Measurements from ENCODE around the gene SRRM5. TPM values are rescaled to one million over a fixed set of nuclear protein-coding genes. Genes with fewer than 3 reads are reported as not detected.

Gene SRRM5
- total and polyA plus RNA-seq, 2 of the 4 experiments (the other 2 are of a cell fraction): 0.10 TPM; not detected in 1

GRCh38 chr19:43570174-43570791 lies 41.6 kb upstream of the SRRM5 start:
- no peaks in the 10 kb centered on the region for H3K9me3 ChIP-seq (ENCODE audit: control insufficient read depth, insufficient read depth, low read length)
- in situ Hi-C loops (cut with MboI; ENCODE audit: low sequenced_read_pairs): no loop called here
- H4K5ac ChIP-seq (ENCODE audit: low read depth, low read length): no peak overlapping the region
- 100% methylated on average over 2 of the region's 5 CpGs; no CpG with 5 or more reads in 1 of the 2 experiments for WGBS, 2 experiments (ENCODE audit: extremely low coverage in 2 of 2, insufficient read length in 1 of 2)
- no peak overlapping the region for H2BK120ac ChIP-seq (ENCODE audit: low read depth, low read length)
- no peak overlapping the region for H2AFZ ChIP-seq (replicated peaks; ENCODE audit: low read length, poor library complexity)
- H2AK9ac ChIP-seq (replicated peaks; ENCODE audit: low read depth, low read length, poor library complexity): no peak overlapping the region
- no peak overlapping the region for H2BK5ac ChIP-seq (ENCODE audit: low read depth, low read length, poor library complexity, severe bottlenecking)
- POLR2A ChIA-PET (ENCODE audit: unreplicated experiment): no interaction called here
- no peak overlapping the region for H2BK15ac ChIP-seq (ENCODE audit: low read depth, low read length)
- no peak overlapping the region for H3K23ac ChIP-seq (ENCODE audit: low read depth, low read length)
- no peak overlapping the region for H2BK20ac ChIP-seq (ENCODE audit: low read depth, low read length)
- H4K8ac ChIP-seq (ENCODE audit: low read depth in 2 of 2, low read length in 2 of 2): no peak overlapping the region
- dilution Hi-C loops (cut with HindIII; ENCODE audit: low sequenced_read_pairs, unreplicated experiment): no loop called here
- H3K18ac ChIP-seq (ENCODE audit: low read depth, low read length): no peak overlapping the region
- H3K9me1 ChIP-seq (ENCODE audit: insufficient read depth, low read length): peaks cover 6% of the 10 kb centered on the region; the same call in 1 of the 2 replicates
- TF ChIP-seq RCOR1 (IDR thresholded peaks at IDR 0.05; ENCODE audit: insufficient replicate concordance, low read length) (no peak), RFX5 (IDR thresholded peaks at IDR 0.05; ENCODE audit: low read depth, low read length) (no peak), USF2 (IDR thresholded peaks at IDR 0.05; ENCODE audit: low read depth, low read length) (no peak), POLR2A (IDR thresholded peaks at IDR 0.05; ENCODE audit: low read depth, low read length) (no peak), RAD21 (IDR thresholded peaks at IDR 0.05; ENCODE audit: low read length) (no peak), NFE2L2 (IDR thresholded peaks at IDR 0.05; ENCODE audit: low read depth, low read length) (no peak), SMC3 (IDR thresholded peaks at IDR 0.05; ENCODE audit: low read depth, low read length) (no peak), CHD1 (IDR thresholded peaks at IDR 0.05; ENCODE audit: low read depth, low read length) (no peak), CEBPB (IDR thresholded peaks at IDR 0.05; ENCODE audit: low read depth, low read length) (no peak), MAZ (IDR thresholded peaks at IDR 0.05; ENCODE audit: borderline replicate concordance, low read depth, low read length) (no peak), ELK1 (IDR thresholded peaks at IDR 0.05; ENCODE audit: borderline replicate concordance, low read depth, low read length) (no peak), MAFK (IDR thresholded peaks at IDR 0.05; ENCODE audit: low read depth, low read length) (no peak), FOS (IDR thresholded peaks at IDR 0.05; ENCODE audit: low read depth, low read length) (no peak), BHLHE40 (IDR thresholded peaks at IDR 0.05; ENCODE audit: low read depth, low read length) (no peak), CTCF (conservative IDR thresholded peaks at IDR 0.05; ENCODE audit: low read depth, low read length) (no peak), MXI1 (IDR thresholded peaks at IDR 0.05; ENCODE audit: borderline replicate concordance, low read depth, low read length) (no peak)
- no peaks in the 10 kb centered on the region for H3K27me3 ChIP-seq (ENCODE audit: control insufficient read depth, insufficient read depth, low read length)
- DNase-seq (no peak), ATAC-seq (ENCODE audit: low read depth) (no peak)
- CTCF ChIA-PET: no interaction called here
- no peak overlapping the region for H3K9ac ChIP-seq (ENCODE audit: low read depth, low read length)
- no TSS peak for BruUV-seq (replicated peaks)
- 0 out of 2 replicates have a peak, but pooled peaks cover 1% of the 10 kb centered on the region for H3K36me3 ChIP-seq (ENCODE audit: control insufficient read depth, insufficient read depth, low read length)
- no peaks in the 10 kb centered on the region for H4K20me1 ChIP-seq (ENCODE audit: insufficient read depth, low read length)
- no peak overlapping the region for H3K4ac ChIP-seq (ENCODE audit: low read depth, low read length)
- peaks cover 37 to 62% of the 10 kb centered on the region in 2 experiments for H3K79me1 ChIP-seq (ENCODE audit: low read depth in 1 of 2, low read length in 2 of 2)
- peaks cover 5% of the 10 kb centered on the region for H3K4me1 ChIP-seq (ENCODE audit: control insufficient read depth, insufficient read depth, low read length)
- H2AK5ac ChIP-seq (ENCODE audit: low read depth, low read length): no peak overlapping the region
- intact Hi-C loops (cut with micrococcal nuclease): no loop called here
- no peak overlapping the region for H4K91ac ChIP-seq (ENCODE audit: insufficient read depth, low read depth, low read length)
- no peak overlapping the region for H3K4me2 ChIP-seq (ENCODE audit: low read depth, low read length)
- H3K27ac ChIP-seq (ENCODE audit: insufficient read depth, low read length): no peak overlapping the region
- H3K14ac ChIP-seq (replicated peaks; ENCODE audit: low read depth, low read length): no peak overlapping the region
- no peak overlapping the region for H3K56ac ChIP-seq (ENCODE audit: extremely low read depth, insufficient read depth, low read length)
- H3K4me3 ChIP-seq (ENCODE audit: insufficient read depth, low read depth, low read length): no peak overlapping the region
